Vagina (tissue), 2 donors: Measurements from ENCODE around the gene UBAP1L. TPM values are rescaled to one million over a fixed set of nuclear protein-coding genes. Genes with fewer than 3 reads are reported as not detected.
A peak's percentile ranks its signal among the peaks of the same experiment; 100 is the strongest.

Experiments
- DNase-seq, 2 donors: peaks; one replicate each; pipeline ENCODE4 v3.0.0-alpha.2; 2017; ENCODE audit errors: extremely low spot score in 2 of 2
- H3K27ac ChIP-seq: fragments of 200-600 bp; sonication (generic); one replicate; pipeline ENCODE4 v1.5.1; 2019
- H3K27me3 ChIP-seq: fragments of 200-600 bp; sonication (generic); one replicate; pipeline ENCODE4 v1.5.1; 2019
- H3K36me3 ChIP-seq, 2 donors: fragments of 200-600 bp; sonication (generic); one replicate each; pipeline ENCODE4 v1.5.1; 2017 to 2019
- H3K4me1 ChIP-seq: fragments of 200-600 bp; sonication (generic); one replicate; pipeline ENCODE4 v1.5.1; 2019
- H3K4me3 ChIP-seq, 2 donors: fragments of 200-600 bp; sonication (generic); 1 replicate in 1 of 2; 2 replicates in 1 of 2; pipeline ENCODE4 v1.5.1; 2016 to 2019
- H3K9me3 ChIP-seq: fragments of 200-600 bp; sonication (generic); one replicate; pipeline ENCODE4 v1.5.1; 2019
- POLR2A ChIP-seq, 2 donors: fragments of 450-650 bp; IDR thresholded peaks; one replicate each; pipeline ENCODE4 v1.6.1; 2017; ENCODE audit warnings: antibody characterized with exemption in 2 of 2, mild to moderate bottlenecking in 2 of 2, moderate library complexity in 2 of 2
- POLR2AphosphoS5 ChIP-seq, 2 donors: sonication (generic); formaldehyde crosslinking; IDR thresholded peaks; one replicate each; pipeline ENCODE4 v1.9.0; 2017; ENCODE audit warnings: antibody characterized with exemption in 2 of 2, mild to moderate bottlenecking in 2 of 2, low read depth in 1 of 2; ENCODE audit not compliant: insufficient read depth in 1 of 2
- intact Hi-C: fragments of 100-400 bp; cut with DNase I; formaldehyde crosslinking; loops from one replicate; pipeline ENCODE4 v1.15.1; 2023
- total RNA-seq: library from RNA; depleted of rRNA; stranded (reverse); fragments of >200 nt; gene quantifications from one replicate; pipeline ENCODE4 v1.2.3, GENCODE V29; 2016
- TF ChIP-seq, protein P1 (sequence below), 3 experiments: fragments of 450-650 bp in 2 of 3; fragments of 200-600 bp in 1 of 3; sonication (generic) in 1 of 3; IDR thresholded peaks; one replicate each; pipeline ENCODE4 v1.5.1; 2017 to 2019; ENCODE audit warnings: antibody characterized with exemption in 3 of 3, mild to moderate bottlenecking in 2 of 3, moderate library complexity in 2 of 3

Gene UBAP1L
- total RNA-seq, 1 donor from 2014 or later = 5.4 TPM

DNA sequence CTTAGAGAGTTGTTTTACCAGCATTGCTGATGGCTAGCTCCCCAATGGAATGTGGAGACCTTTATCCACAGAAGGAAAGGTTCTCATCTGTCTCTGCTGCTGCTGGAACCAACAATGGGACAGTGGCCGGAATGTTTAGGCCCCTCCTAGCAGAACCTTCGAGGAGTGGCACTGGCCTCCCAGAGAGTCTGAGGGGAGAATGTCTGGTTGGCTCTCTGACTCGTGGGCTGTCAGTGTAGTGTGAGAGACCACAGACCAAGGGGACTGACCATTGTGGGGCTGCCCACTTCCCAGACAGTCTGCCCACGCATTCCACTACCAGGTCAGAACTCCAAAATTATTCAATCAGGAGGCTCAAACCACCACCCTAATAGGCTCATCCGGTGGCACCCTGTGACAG lies 52.3 kb downstream of the UBAP1L start:
- peaks cover 62% of the 10 kb centered on the region for H3K4me1 ChIP-seq
- intact Hi-C loops = no loop called here

DNA sequence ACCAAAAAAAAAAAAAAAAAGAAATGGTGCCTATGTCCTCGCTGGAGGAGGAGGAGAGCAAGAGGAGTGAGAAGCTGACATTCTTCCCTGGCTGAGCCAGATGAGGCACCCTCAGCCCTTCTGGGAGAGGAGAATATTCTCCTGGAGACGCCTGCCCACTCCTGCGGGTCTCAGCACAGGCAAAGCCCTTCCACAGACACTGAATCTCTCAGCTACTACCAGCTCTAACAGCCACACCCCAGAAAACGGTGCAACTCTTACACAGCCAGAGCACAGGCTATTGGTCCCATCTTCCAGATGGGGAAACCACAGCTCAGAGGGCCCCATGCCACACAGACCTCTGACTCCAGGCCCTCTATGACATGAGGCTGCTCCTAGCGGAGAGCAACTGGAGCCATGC lies 52.9 kb downstream of the UBAP1L start:
- intact Hi-C loops = no loop called here
- H3K9me3 ChIP-seq = no peaks in the 10 kb centered on the region
- H3K4me1 ChIP-seq = peaks cover 62% of the 10 kb centered on the region
- H3K36me3 ChIP-seq = peaks cover 0 to 13% of the 10 kb centered on the region in 2 donors
- no peak for DNase-seq
- TF ChIP-seq POLR2AphosphoS5 (IDR thresholded peaks at IDR 0.05; ENCODE audit: insufficient read depth in 1 of 2, low read depth in 1 of 2) (no peak), POLR2A (IDR thresholded peaks at IDR 0.05) (no peak)
- TF ChIP-seq, protein P1, sequence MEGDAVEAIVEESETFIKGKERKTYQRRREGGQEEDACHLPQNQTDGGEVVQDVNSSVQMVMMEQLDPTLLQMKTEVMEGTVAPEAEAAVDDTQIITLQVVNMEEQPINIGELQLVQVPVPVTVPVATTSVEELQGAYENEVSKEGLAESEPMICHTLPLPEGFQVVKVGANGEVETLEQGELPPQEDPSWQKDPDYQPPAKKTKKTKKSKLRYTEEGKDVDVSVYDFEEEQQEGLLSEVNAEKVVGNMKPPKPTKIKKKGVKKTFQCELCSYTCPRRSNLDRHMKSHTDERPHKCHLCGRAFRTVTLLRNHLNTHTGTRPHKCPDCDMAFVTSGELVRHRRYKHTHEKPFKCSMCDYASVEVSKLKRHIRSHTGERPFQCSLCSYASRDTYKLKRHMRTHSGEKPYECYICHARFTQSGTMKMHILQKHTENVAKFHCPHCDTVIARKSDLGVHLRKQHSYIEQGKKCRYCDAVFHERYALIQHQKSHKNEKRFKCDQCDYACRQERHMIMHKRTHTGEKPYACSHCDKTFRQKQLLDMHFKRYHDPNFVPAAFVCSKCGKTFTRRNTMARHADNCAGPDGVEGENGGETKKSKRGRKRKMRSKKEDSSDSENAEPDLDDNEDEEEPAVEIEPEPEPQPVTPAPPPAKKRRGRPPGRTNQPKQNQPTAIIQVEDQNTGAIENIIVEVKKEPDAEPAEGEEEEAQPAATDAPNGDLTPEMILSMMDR (IDR thresholded peaks at IDR 0.05) = no peak
- H3K27ac ChIP-seq = peak overlapping the region; percentile 92
- H3K27me3 ChIP-seq = no peaks in the 10 kb centered on the region
- H3K4me3 ChIP-seq = no peak overlapping the region

More for the DNA sequence above, 52.3 kb downstream of the UBAP1L start:
- DNase-seq = no peak
- H3K36me3 ChIP-seq = peaks cover 0 to 13% of the 10 kb centered on the region in 2 donors
- H3K27ac ChIP-seq = peak overlapping the region; percentile 92
- H3K9me3 ChIP-seq = no peaks in the 10 kb centered on the region
- H3K4me3 ChIP-seq = peak overlapping the region in 1 of 2 donors; percentile 16
- TF ChIP-seq POLR2AphosphoS5 (IDR thresholded peaks at IDR 0.05; ENCODE audit: insufficient read depth in 1 of 2, low read depth in 1 of 2) (no peak), POLR2A (IDR thresholded peaks at IDR 0.05) (no peak)
- TF ChIP-seq, protein P1 (IDR thresholded peaks at IDR 0.05) = no peak
- H3K27me3 ChIP-seq = no peaks in the 10 kb centered on the region

DNA sequence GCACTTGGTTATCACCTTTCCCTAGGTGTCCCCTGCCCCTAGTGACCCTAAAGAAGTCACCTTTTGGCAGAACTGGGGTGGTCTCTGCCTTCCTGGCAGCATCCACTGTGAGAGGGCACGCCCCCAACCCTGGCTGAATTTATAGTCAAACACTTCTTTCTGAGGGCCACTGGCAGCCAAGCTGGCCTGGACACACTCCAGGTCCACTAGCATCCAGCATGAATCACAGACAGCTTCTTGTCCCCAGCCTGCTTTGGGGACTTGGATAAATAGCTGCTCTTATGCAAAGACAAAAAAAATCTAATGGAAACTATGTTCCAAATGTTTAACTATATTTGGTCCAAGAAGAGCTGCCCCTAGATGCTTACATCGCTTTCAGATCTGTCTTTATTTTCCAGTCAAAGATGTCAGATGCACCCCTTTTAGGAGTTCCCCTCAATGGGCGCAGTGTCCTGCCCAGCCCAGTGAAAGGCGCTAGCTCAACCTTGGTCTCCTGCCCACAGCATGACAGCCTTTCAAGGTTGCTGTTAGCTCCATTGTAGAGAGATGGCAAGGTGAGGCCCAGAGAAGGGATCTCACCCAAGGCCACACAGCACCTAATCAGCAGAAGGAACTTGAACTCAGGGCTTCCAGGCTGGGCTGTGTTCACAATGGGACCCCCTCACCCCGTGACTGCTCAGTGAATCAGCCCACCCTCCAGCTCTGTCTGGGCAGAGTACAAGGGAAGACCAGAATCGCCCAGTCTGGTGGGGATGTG lies 54.2 kb downstream of the UBAP1L start:
- intact Hi-C loops = no loop called here
- H3K27me3 ChIP-seq = no peaks in the 10 kb centered on the region
- no peaks in the 10 kb centered on the region for H3K9me3 ChIP-seq
- no peak overlapping the region for H3K4me3 ChIP-seq
- H3K27ac ChIP-seq = peak overlapping the region; percentile 56
- H3K4me1 ChIP-seq = peaks cover 64% of the 10 kb centered on the region
- TF ChIP-seq POLR2A (IDR thresholded peaks at IDR 0.05) (no peak), POLR2AphosphoS5 (IDR thresholded peaks at IDR 0.05; ENCODE audit: insufficient read depth in 1 of 2, low read depth in 1 of 2) (no peak)
- TF ChIP-seq, protein P1 (IDR thresholded peaks at IDR 0.05) = no peak
- peaks cover 0 to 13% of the 10 kb centered on the region in 2 donors for H3K36me3 ChIP-seq
- DNase-seq = peak in 1 of 2 donors; percentile 85

DNA sequence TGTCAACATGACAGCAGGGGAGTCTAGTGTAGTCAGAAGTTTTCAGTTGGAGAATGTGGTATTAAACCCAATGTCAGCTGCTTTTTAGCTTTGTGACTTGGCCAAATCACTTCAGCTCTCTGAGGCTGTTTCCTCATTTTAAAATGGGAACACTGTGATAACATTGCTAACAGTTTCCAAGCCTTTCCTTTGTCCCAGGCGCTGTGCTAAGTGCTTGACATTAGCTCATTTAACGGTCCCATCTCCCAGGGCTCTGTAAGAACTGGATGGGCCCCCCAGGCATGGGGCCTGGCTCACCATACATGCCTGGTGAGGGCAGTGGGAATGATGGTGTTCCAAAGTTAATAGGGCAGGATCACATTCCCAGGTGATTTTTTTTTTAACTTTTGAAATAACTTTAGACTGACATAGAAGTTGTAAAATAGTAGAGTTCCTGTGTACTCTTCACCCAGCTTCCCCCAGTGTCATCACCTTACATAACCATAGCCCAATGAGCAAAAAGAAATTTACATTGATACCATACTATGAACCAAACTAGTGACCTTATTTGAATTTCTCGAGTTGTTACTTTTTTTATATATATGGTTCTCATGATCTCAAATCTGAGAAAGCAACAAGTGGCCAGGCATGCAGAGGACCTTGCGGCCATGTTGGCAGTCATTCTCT lies 54.9 kb downstream of the UBAP1L start:
- peak overlapping the region; percentile 63 for H3K27ac ChIP-seq
- intact Hi-C loops = no loop called here
- H3K4me3 ChIP-seq = no peak overlapping the region
- no peak for DNase-seq
- no peaks in the 10 kb centered on the region for H3K27me3 ChIP-seq
- H3K36me3 ChIP-seq = peaks cover 0 to 13% of the 10 kb centered on the region in 2 donors
- peaks cover 66% of the 10 kb centered on the region for H3K4me1 ChIP-seq
- TF ChIP-seq, protein P1 (IDR thresholded peaks at IDR 0.05) = no peak
- TF ChIP-seq POLR2A (IDR thresholded peaks at IDR 0.05) (no peak), POLR2AphosphoS5 (IDR thresholded peaks at IDR 0.05; ENCODE audit: insufficient read depth in 1 of 2, low read depth in 1 of 2) (no peak)
- no peaks in the 10 kb centered on the region for H3K9me3 ChIP-seq

DNA sequence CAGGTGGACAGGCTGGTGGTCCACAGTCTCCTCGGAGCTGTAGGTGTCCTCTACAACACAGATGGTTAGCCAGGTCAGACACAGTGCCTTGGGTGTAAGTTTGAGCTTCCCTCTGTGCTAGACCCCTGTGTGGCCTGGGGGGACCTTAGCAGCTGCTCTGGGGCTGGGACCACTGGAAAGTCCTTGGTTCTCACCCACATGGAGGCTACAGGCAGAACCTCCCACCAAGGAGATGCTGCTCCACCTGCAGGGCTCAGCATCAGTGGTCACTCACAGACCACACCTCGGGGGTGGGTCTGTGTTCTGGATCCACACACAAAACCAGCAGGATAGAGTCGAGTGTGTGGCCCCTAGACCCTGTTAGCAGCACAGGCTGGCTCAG lies 55.6 kb downstream of the UBAP1L start:
- no peak for DNase-seq
- intact Hi-C loops = no loop called here
- Histone ChIP-seq H3K36me3 (peaks cover 0 to 13% of the 10 kb centered on the region in 2 donors), H3K9me3 (no peaks in the 10 kb centered on the region), H3K27ac (peak overlapping the region; percentile 63), H3K4me1 (peaks cover 65% of the 10 kb centered on the region), H3K27me3 (no peaks in the 10 kb centered on the region), H3K4me3 (no peak overlapping the region)
- TF ChIP-seq, protein P1 (IDR thresholded peaks at IDR 0.05) = no peak
- TF ChIP-seq POLR2AphosphoS5 (IDR thresholded peaks at IDR 0.05; ENCODE audit: insufficient read depth in 1 of 2, low read depth in 1 of 2) = no peak
